GM18526 (cell line): ENCODE results near the gene KLK15.

Experiments
- POLR2A ChIP-seq: IDR thresholded peaks from 3 replicates; pipeline ENCODE4 v1.6.1; 2011; ENCODE audit not compliant: insufficient read length; ENCODE audit errors: extremely low read depth

Gene KLK15

GRCh38 chr19:50794876-50795663 lies 38.3 kb downstream of the KLK15 start:
- peak; percentile 57 for TF ChIP-seq POLR2A

GRCh38 chr19:50794074-50794875 lies 39.1 kb downstream of the KLK15 start:
- TF ChIP-seq POLR2A: no peak

GRCh38 chr19:50793558-50794065 lies 39.8 kb downstream of the KLK15 start:
- no peak for TF ChIP-seq POLR2A

GRCh38 chr19:50792272-50793250 lies 40.8 kb downstream of the KLK15 start:
- TF ChIP-seq POLR2A: no peak

GRCh38 chr19:50791594-50792271 lies 41.6 kb downstream of the KLK15 start:
- no peak for TF ChIP-seq POLR2A

GRCh38 chr19:50790922-50791467 lies 42.4 kb downstream of the KLK15 start:
- no peak for TF ChIP-seq POLR2A

GRCh38 chr19:50790396-50790795 lies 43.0 kb downstream of the KLK15 start, which contains the start of gene ACP4:
TSS of gene ACP4 (plus strand) at chr19:50790415. CDS start at chr19:50790415, 0 bp downstream.
- no peak for TF ChIP-seq POLR2A

GRCh38 chr19:50785329-50785728 lies 48.0 kb downstream of the KLK15 start:
- TF ChIP-seq POLR2A: no peak

GRCh38 chr19:50784710-50785109 lies 48.7 kb downstream of the KLK15 start:
- no peak for TF ChIP-seq POLR2A

GRCh38 chr19:50780753-50781435 lies 52.5 kb downstream of the KLK15 start:
- no peak for TF ChIP-seq POLR2A

GRCh38 chr19:50779504-50780457 lies 53.6 kb downstream of the KLK15 start:
- TF ChIP-seq POLR2A: no peak

GRCh38 chr19:50778906-50779430 lies 54.4 kb downstream of the KLK15 start:
- TF ChIP-seq POLR2A: no peak
